Smooth muscle cell (in vitro differentiated cells): ENCODE results near the gene AKNAD1. TPM values are rescaled to one million over a fixed set of nuclear protein-coding genes. Genes with fewer than 3 reads are reported as not detected.
"Not testable (repeated sequence)": the region's sequence is repeated elsewhere in the genome, so short reads cannot be mapped to it uniquely, and the experiment has no call there.

Experiments
- DNase-seq: peaks from one replicate; lab custom pipeline; 2025; ENCODE audit not compliant: unreplicated experiment; lab: John Stamatoyannopoulos, UW
- H2AFZ ChIP-seq: fragments of 200-600 bp; sonication (generic); 2 replicates; pipeline ENCODE4 v1.6.0; 2016; ENCODE audit warnings: antibody characterized with exemption, low read depth, mild to moderate bottlenecking
- H3F3A ChIP-seq: fragments of 200-600 bp; sonication (generic); 2 replicates; pipeline ENCODE4 v1.6.0; 2017; ENCODE audit warnings: antibody characterized with exemption, low read depth
- H3K27ac ChIP-seq: fragments of 200-600 bp; sonication (generic); 2 replicates; pipeline ENCODE4 v1.5.1; 2016; ENCODE audit warnings: low read depth, mild to moderate bottlenecking
- H3K27me3 ChIP-seq: fragments of 200-600 bp; sonication (generic); 2 replicates; pipeline ENCODE4 v1.6.1; 2016; ENCODE audit warnings: low read depth, mild to moderate bottlenecking
- H3K36me3 ChIP-seq: fragments of 200-600 bp; sonication (generic); 2 replicates; pipeline ENCODE4 v1.5.1; 2016; ENCODE audit warnings: low read depth
- H3K4me1 ChIP-seq: fragments of 200-600 bp; sonication (generic); 2 replicates; pipeline ENCODE4 v1.5.1; 2016; ENCODE audit warnings: low read depth
- H3K4me2 ChIP-seq: fragments of 200-600 bp; sonication (generic); 2 replicates; pipeline ENCODE4 v1.6.0; 2016; ENCODE audit warnings: mild to moderate bottlenecking
- H3K4me3 ChIP-seq: fragments of 200-600 bp; sonication (generic); 2 replicates; pipeline ENCODE4 v1.5.1; 2016; ENCODE audit warnings: mild to moderate bottlenecking
- H3K79me2 ChIP-seq: fragments of 200-600 bp; sonication (generic); 2 replicates; pipeline ENCODE4 v1.6.0; 2016; ENCODE audit warnings: low read depth, mild to moderate bottlenecking
- H3K9ac ChIP-seq: fragments of 200-600 bp; sonication (generic); 2 replicates; pipeline ENCODE4 v1.6.0; 2016; ENCODE audit warnings: low read depth
- H3K9me3 ChIP-seq: fragments of 200-600 bp; sonication (generic); replicated peaks from 2 replicates; pipeline ENCODE4 v1.5.1; 2016; ENCODE audit warnings: low read depth
- H4K20me1 ChIP-seq: fragments of 200-600 bp; sonication (generic); 2 replicates; pipeline ENCODE4 v1.6.0; 2016; ENCODE audit warnings: low read depth
- CTCF ChIP-seq: fragments of 200-600 bp; sonication (generic); IDR thresholded peaks from 2 replicates; pipeline ENCODE4 v1.5.1; 2017; ENCODE audit warnings: borderline replicate concordance, mild to moderate bottlenecking, antibody characterized with exemption; ENCODE audit not compliant: insufficient read depth, poor library complexity, severe bottlenecking
- WGBS: methylation state at CpG from one replicate; pipeline ENCODE4 v1.1.7; 2016; ENCODE audit warnings: low lambda C conversion rate; 5-methylcytosine and 5-hydroxymethylcytosine counted together
- polyA plus RNA-seq: library from polyadenylated mRNA; unstranded; fragments of >200 nt; fragmentation: Nextera tagmentation; extraction: Ambion mirVana; gene quantifications from 2 replicates; pipeline ENCODE4 v1.2.1, GENCODE V29; 2016
- total RNA-seq: library from RNA; depleted of rRNA; stranded (reverse); fragments of >200 nt; gene quantifications from 2 replicates; pipeline ENCODE4 v1.2.3, GENCODE V29; 2014

AKNAD1 gene
- total and polyA plus RNA-seq, 2 experiments from 2014 or later: 0.40 TPM; not detected in 1

DNA sequence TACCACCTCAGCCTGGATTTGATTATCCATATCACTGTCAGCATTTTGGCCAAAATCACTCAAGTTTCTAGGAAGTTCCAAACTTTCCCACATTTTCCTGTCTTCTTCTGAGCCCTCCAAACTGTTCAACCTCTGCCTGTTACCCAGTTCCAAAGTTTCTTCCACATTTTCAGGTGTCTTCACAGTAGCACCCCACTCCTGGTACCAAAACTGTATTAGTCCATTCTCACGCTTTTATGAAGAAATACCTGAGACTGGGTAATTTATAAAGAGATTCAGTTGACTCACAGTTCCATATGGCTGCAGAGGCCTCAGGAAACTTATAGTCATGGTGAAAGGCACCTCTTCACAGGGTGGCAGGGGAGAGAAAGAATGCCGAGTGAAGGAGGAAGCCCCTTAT is 71.0 kb downstream of the AKNAD1 start:
- no peak overlapping the region for H3K4me3 ChIP-seq
- H3K4me2 ChIP-seq: no peak overlapping the region
- H3K27ac ChIP-seq: no peak overlapping the region
- TF ChIP-seq CTCF: no peak
- H3K36me3 ChIP-seq: peaks cover 41% of the 10 kb centered on the region
- no peak for DNase-seq
- H3K9me3 ChIP-seq: peaks cover 4% of the 10 kb centered on the region
- H2AFZ ChIP-seq: no peak overlapping the region
- 100% methylated on average over 2 of the region's 2 CpGs for WGBS
- H3K4me1 ChIP-seq: no peaks in the 10 kb centered on the region
- H3K27me3 ChIP-seq: no peaks in the 10 kb centered on the region
- no peaks in the 10 kb centered on the region for H4K20me1 ChIP-seq
- no peaks in the 10 kb centered on the region for H3K79me2 ChIP-seq
- H3F3A ChIP-seq: no peaks in the 10 kb centered on the region
- no peak overlapping the region for H3K9ac ChIP-seq

GRCh38 chr1:108785264-108785663 is 71.6 kb downstream of the AKNAD1 start:
- Histone ChIP-seq H4K20me1 (no peaks in the 10 kb centered on the region), H3K27ac (no peak overlapping the region), H3F3A (no peaks in the 10 kb centered on the region), H3K4me2 (no peak overlapping the region), H3K4me1 (no peaks in the 10 kb centered on the region), H2AFZ (no peak overlapping the region), H3K79me2 (no peaks in the 10 kb centered on the region), H3K9me3 (peaks cover 4% of the 10 kb centered on the region), H3K36me3 (peaks cover 37% of the 10 kb centered on the region), H3K27me3 (no peaks in the 10 kb centered on the region), H3K4me3 (no peak overlapping the region), H3K9ac (no peak overlapping the region)
- 96% methylated on average over 6 of the region's 6 CpGs for WGBS
- no peak for TF ChIP-seq CTCF
- no peak for DNase-seq

- H4K20me1 ChIP-seq, H3K4me1 ChIP-seq, H3F3A ChIP-seq, H3K4me3 ChIP-seq, H3K9me3 ChIP-seq, H3K9ac ChIP-seq, DNase-seq, H3K4me2 ChIP-seq, H3K27ac ChIP-seq, H3K27me3 ChIP-seq, H2AFZ ChIP-seq, H3K79me2 ChIP-seq: not testable (repeated sequence)
- peaks cover 54% of the 10 kb centered on the region for H3K36me3 ChIP-seq
- WGBS: 100% methylated on average over 1 of the region's 1 CpG
These were observed 75.3 kb downstream of the AKNAD1 start for GRCh38 chr1:108781575-108781944.

DNA sequence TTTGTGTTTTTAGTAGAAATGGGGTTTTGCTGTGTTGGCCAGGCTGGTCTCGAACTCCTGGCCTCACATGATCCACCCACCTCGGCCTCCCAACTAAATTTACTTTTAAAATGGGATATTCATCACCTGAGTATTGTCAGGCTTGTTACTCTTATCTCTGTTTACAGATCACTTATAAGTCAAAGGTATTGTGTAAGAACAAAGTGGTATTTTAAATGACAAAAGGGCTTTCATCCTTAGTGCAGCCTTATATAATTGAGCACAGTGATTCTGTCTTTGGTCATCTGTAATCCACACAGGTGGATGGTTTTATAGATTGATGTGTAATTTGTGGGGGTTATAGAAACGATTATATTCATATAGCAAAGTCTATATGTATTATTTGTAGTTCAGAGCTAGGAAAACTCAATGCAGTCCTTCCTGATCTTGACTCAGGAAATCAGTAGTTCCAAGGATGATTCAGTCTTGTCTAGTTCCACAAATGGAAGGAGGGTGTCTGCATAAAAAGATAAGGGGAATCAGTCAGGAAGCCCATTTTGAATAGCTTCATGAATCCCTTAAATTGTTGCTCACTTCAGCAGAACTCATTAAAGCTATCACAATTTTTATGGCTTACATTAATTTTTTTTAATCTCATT is 75.8 kb downstream of the AKNAD1 start:
- no peaks in the 10 kb centered on the region for H3K79me2 ChIP-seq
- H3K9ac ChIP-seq: no peak overlapping the region
- H3K27ac ChIP-seq: no peak overlapping the region

More for the DNA sequence above, 75.8 kb downstream of the AKNAD1 start:
- 94% methylated on average over 3 of the region's 3 CpGs for WGBS
- no peak overlapping the region for H3K4me2 ChIP-seq
- H3K4me1 ChIP-seq: no peaks in the 10 kb centered on the region
- H3K9me3 ChIP-seq: peaks cover 4% of the 10 kb centered on the region
- no peak for DNase-seq
- H2AFZ ChIP-seq: no peak overlapping the region
- H3K27me3 ChIP-seq: no peaks in the 10 kb centered on the region
- TF ChIP-seq CTCF: no peak
- no peaks in the 10 kb centered on the region for H3F3A ChIP-seq
- H3K36me3 ChIP-seq: peaks cover 55% of the 10 kb centered on the region
- no peaks in the 10 kb centered on the region for H4K20me1 ChIP-seq
- H3K4me3 ChIP-seq: no peak overlapping the region
